Upper lobe of left lung (tissue), 6 donors: ENCODE data around the gene GNG3. TPM values are rescaled to one million over a fixed set of nuclear protein-coding genes. Genes with fewer than 3 reads are reported as not detected.
"Not testable (repeated sequence)": the region's sequence is repeated elsewhere in the genome, so short reads cannot be mapped to it uniquely, and the experiment has no call there.

Source experiments
- ATAC-seq, 2 donors: fragments of 200-7000 bp; cut with Tn5 transposase; one replicate each; pipeline ENCODE4 v1.9.1; 2022; ENCODE audit warnings: mild to moderate bottlenecking in 2 of 2, moderate library complexity in 2 of 2; ENCODE audit not compliant: low FRiP score in 2 of 2
- DNase-seq, 2 donors: peaks; one replicate each; pipeline ENCODE4 v3.0.0-alpha.2; 2019 to 2020
- H3K27ac ChIP-seq, 4 donors: fragments of 200-600 bp; sonication (generic); one replicate each; pipeline ENCODE4 v1.5.1; 2016 to 2019
- H3K27me3 ChIP-seq, 4 donors: fragments of 200-600 bp; sonication (generic); one replicate each; pipeline ENCODE4 v1.5.1; 2017 to 2019
- H3K36me3 ChIP-seq, 4 donors: fragments of 200-600 bp; sonication (generic); one replicate each; pipeline ENCODE4 v1.5.1; 2016 to 2019
- H3K4me1 ChIP-seq, 4 donors: fragments of 200-600 bp; sonication (generic); one replicate each; pipeline ENCODE4 v1.5.1; 2018 to 2019
- H3K4me3 ChIP-seq, 4 donors: fragments of 200-600 bp; sonication (generic); one replicate each; pipeline ENCODE4 v1.5.1; 2017 to 2019; ENCODE audit warnings: mild to moderate bottlenecking in 2 of 4, moderate library complexity in 1 of 4
- H3K9me3 ChIP-seq, 4 donors: fragments of 200-600 bp; sonication (generic); one replicate each; pipeline ENCODE4 v1.5.1; 2018 to 2019
- EP300 ChIP-seq, 4 donors: sonication (generic); formaldehyde crosslinking; IDR thresholded peaks; one replicate each; pipeline ENCODE4 v1.5.1; 2017; ENCODE audit warnings: antibody characterized with exemption in 4 of 4, control low read depth in 2 of 4
- POLR2A ChIP-seq, 4 donors: fragments of 450-650 bp; IDR thresholded peaks; one replicate each; pipeline ENCODE4 v1.5.1; 2016 to 2017; ENCODE audit warnings: antibody characterized with exemption in 4 of 4, mild to moderate bottlenecking in 2 of 4
- POLR2AphosphoS5 ChIP-seq, 2 donors: sonication (generic); formaldehyde crosslinking; IDR thresholded peaks; one replicate each; pipeline ENCODE4 v1.5.1; 2017; ENCODE audit warnings: antibody characterized with exemption in 2 of 2
- WGBS, 2 donors: methylation state at CpG; one replicate each; pipeline ENCODE4 v1.1.5; 2017 to 2018; 5-methylcytosine and 5-hydroxymethylcytosine counted together
- total RNA-seq, 6 donors: library from RNA; depleted of rRNA in 4 of 6; stranded (reverse); fragments of >200 nt in 4 of 6; gene quantifications; one replicate each; pipeline versions ENCODE4 v1.1.0 to v1.2.1, GENCODE V29; 2016 to 2021
- TF ChIP-seq, protein P1 (sequence below), 6 experiments: fragments of 450-650 bp in 4 of 6; fragments of 200-600 bp in 2 of 6; sonication (generic) in 2 of 6; IDR thresholded peaks; one replicate each; pipeline ENCODE4 v1.5.1; 2016 to 2019; ENCODE audit warnings: antibody characterized with exemption in 6 of 6
- donor health status: DM: no; HTN: no; CAD: no; lungs with moderate emphysema.
- donor health status: DM: no; HTN: yes; CAD: no; lungs with severe emphysema.

GNG3 gene
- total RNA-seq, 6 donors from 2014 or later, result not detected

DNA sequence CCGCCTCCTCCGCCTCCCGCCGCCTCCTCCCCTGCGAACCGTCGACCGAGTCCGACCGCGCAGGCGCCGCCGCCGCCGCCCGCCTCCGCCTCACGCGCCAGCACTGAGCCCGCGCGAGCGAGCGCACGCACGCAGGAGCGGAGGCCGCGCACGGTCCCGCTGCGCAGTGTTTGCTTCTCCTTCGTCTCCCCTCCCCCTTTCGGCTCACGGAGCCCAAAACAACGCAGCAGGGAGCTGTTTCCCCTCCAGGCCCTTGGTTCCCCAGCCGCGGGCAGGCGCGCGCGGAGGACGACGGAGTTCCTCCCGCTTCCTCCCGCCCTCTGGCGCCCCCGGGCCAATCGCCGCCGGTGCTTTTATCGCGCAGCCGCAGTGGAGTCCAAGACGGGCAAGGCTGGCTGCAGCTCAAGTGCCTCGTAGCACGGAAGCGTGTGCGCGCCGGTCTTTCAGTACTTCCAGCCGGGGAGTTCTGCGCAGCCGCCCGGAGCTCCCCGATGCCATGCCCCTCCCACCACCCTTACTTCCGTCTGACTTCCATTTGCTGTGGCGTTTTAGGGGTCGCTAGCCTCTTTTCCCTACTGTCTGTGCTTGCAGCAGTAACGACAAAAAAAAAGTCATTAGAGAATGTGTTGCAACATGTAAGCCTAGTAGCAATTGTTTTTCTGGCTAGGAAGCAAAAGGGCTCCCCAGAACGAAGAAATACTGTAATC is 19.8 kb downstream of the GNG3 start, which contains the start of gene HNRNPUL2:
Gene HNRNPUL2, minus strand, starts transcription at position 293 of the 707 bp plus-strand sequence. CDS start 301 bp downstream, outside the sequence.
- DNase-seq (peak; percentile 99), ATAC-seq (peak; percentile 95 to 98)
- Histone ChIP-seq H3K36me3 (peaks cover 13 to 42% (median 19%) of the 10 kb centered on the region in 4 donors), H3K27me3 (no peaks in the 10 kb centered on the region), H3K4me1 (peaks cover 39 to 61% (median 48%) of the 10 kb centered on the region in 4 donors), H3K4me3 (peak within 1 kb of the TSS; percentile 84 to 100 (median 98)), H3K9me3 (no peaks in the 10 kb centered on the region), H3K27ac (peak within 1 kb of the TSS; percentile 86 to 95 (median 93))
- TF ChIP-seq POLR2A (IDR thresholded peaks at IDR 0.05) (peak; percentile 73 to 99 (median 89)), POLR2AphosphoS5 (IDR thresholded peaks at IDR 0.05) (peak; percentile 95 to 97), EP300 (IDR thresholded peaks at IDR 0.05) (peak in 1 of 4 donors; percentile 59)
- TF ChIP-seq, protein P1, sequence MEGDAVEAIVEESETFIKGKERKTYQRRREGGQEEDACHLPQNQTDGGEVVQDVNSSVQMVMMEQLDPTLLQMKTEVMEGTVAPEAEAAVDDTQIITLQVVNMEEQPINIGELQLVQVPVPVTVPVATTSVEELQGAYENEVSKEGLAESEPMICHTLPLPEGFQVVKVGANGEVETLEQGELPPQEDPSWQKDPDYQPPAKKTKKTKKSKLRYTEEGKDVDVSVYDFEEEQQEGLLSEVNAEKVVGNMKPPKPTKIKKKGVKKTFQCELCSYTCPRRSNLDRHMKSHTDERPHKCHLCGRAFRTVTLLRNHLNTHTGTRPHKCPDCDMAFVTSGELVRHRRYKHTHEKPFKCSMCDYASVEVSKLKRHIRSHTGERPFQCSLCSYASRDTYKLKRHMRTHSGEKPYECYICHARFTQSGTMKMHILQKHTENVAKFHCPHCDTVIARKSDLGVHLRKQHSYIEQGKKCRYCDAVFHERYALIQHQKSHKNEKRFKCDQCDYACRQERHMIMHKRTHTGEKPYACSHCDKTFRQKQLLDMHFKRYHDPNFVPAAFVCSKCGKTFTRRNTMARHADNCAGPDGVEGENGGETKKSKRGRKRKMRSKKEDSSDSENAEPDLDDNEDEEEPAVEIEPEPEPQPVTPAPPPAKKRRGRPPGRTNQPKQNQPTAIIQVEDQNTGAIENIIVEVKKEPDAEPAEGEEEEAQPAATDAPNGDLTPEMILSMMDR (IDR thresholded peaks at IDR 0.05), result peak in 5 of 6 experiments; percentile 14 to 28 (median 20)
- 0 to 1% methylated on average over 24 to 32 of the region's 72 CpGs for WGBS, 2 donors

DNA sequence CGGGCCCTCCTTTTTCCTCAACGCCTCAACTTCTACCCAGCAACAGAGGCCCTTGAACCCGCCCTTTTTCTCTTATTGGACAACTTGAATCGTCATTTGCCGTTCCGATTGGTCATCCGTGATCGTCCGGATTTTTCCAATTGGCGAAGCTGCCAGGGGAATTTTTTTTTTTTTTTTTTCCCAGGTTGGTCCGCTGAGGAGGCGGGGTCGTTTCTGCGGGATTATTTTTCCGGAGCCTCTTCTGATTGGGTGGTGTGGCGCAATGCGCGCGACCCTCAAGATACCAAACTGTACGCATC is 20.3 kb downstream of the GNG3 start:
- Histone ChIP-seq H3K27me3 (no peaks in the 10 kb centered on the region), H3K4me1 (peaks cover 39 to 61% (median 49%) of the 10 kb centered on the region in 4 donors), H3K36me3 (peaks cover 13 to 42% (median 14%) of the 10 kb centered on the region in 4 donors), H3K4me3 (peak overlapping the region; percentile 51 to 98 (median 90)), H3K9me3 (no peaks in the 10 kb centered on the region), H3K27ac (peak overlapping the region; percentile 86 to 95 (median 93))
- TF ChIP-seq, protein P1 (IDR thresholded peaks at IDR 0.05), result no peak
- TF ChIP-seq EP300 (IDR thresholded peaks at IDR 0.05) (no peak), POLR2A (IDR thresholded peaks at IDR 0.05) (no peak), POLR2AphosphoS5 (IDR thresholded peaks at IDR 0.05) (no peak)
- ATAC-seq (peak; percentile 87 to 92), DNase-seq (peak in 1 of 2 donors; percentile 84)
- WGBS, 2 donors, result 0 to 1% methylated on average over 20 of the region's 20 CpGs

DNA sequence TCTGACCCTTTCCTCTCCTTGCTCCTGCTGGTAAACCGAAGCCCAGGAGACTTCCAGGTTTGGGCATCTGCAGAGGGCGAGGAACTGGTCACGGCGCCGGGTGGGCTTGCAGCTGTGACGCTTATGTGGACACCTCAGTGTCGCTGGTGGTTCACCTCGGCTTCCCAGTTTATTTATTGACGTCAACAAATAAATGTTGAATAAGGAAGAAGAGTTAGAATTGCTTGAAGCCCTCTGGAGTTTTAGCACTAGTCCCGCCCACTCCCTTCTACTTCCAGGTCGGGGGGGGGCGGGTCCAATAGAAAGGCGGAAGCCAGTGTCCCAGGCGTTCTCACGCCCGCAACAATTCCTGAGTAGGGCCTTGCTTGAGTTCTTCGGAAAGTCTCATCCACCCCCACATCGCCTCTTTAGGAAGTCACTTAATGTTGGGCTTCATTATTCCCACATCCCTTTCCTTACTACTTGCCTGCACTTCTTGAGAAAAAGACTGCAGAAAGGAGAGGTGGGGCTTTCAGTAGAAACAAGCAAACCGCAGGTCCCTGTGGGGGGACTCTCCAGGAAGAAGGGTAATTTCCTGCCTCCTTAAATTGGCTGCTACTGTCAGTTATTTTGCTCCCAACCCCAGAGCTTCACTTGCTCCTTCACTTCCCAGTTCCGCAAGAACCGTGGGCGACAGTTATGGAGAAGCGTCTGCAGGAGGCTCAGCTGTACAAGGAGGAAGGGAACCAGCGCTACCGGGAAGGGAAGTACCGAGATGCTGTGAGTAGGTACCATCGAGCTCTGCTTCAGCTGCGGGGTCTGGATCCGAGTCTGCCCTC is 20.9 kb downstream of the GNG3 start, which contains the start of gene TTC9C:
Gene TTC9C, plus strand, starts transcription at position 316 of the 818 bp plus-strand sequence. Its CDS starts 363 bp downstream, at position 679.
- H3K27ac ChIP-seq, result peak within 1 kb of the TSS; percentile 86 to 95 (median 93)
- no peaks in the 10 kb centered on the region for H3K27me3 ChIP-seq
- H3K4me3 ChIP-seq, result peak within 1 kb of the TSS; percentile 84 to 100 (median 98)
- 0% methylated on average over 22 to 29 of the region's 29 CpGs for WGBS, 2 donors
- ATAC-seq (peak; percentile 83 to 92), DNase-seq (peak; percentile 85 to 92)
- no peaks in the 10 kb centered on the region for H3K9me3 ChIP-seq
- peaks cover 35 to 59% (median 48%) of the 10 kb centered on the region in 4 donors for H3K4me1 ChIP-seq
- H3K36me3 ChIP-seq, result peaks cover 9 to 42% (median 14%) of the 10 kb centered on the region in 4 donors
- TF ChIP-seq POLR2AphosphoS5 (IDR thresholded peaks at IDR 0.05) (peak; percentile 85 to 89), POLR2A (IDR thresholded peaks at IDR 0.05) (peak in 2 of 4 donors; percentile 70 to 84), EP300 (IDR thresholded peaks at IDR 0.05) (no peak)
- TF ChIP-seq, protein P1 (IDR thresholded peaks at IDR 0.05), result no peak

DNA sequence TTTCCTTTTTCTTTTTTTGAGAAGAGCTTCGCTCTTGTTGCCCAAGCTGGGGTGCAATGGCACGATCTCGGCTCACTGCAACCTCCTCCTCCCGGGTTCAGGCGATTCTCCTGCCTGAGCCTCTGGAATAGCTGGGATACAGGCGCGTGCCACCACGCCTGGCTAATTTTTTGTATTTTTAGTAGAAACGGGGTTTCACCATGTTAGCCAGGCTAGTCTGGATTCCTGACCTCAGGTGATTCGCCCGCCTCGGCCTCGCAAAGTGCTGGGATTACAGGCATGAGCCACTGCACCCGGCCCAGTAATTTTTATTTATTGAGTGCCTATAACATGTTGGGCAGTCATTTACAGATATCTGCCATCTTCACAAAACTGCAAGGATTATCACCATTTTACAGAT is 22.6 kb downstream of the GNG3 start:
- not testable (repeated sequence) for H3K27ac ChIP-seq, ATAC-seq, DNase-seq, H3K9me3 ChIP-seq, H3K27me3 ChIP-seq
- 86% methylated on average over 14 of the region's 14 CpGs for WGBS, 2 donors
- Histone ChIP-seq H3K4me1 (peaks cover 19 to 42% (median 31%) of the 10 kb centered on the region in 4 donors), H3K36me3 (peaks cover 2 to 49% (median 25%) of the 10 kb centered on the region in 4 donors), H3K4me3 (peak overlapping the region in 2 of 4 donors; percentile 97 to 98)

DNA sequence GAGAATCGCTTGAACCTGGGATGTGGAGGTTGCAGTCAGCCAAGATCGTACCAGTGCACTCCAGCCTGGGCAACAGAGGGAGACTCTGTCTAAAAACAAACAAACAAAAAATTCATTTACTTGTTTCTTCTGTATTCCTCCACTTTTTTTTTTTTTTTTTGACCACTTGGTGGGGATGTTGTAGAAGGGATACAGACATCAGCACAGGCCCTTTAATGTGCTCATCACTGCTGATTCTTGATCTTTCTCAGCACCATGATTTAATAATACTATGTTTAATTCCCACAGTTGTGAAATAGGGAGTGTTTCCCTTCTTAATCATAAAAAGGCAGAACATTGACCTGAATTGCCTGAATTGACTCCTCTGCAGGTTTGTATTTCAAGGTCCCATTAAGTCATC is 25.4 kb downstream of the GNG3 start:
- no peak overlapping the region for H3K4me3 ChIP-seq
- H3K9me3 ChIP-seq, result no peaks in the 10 kb centered on the region
- no peak overlapping the region for H3K27ac ChIP-seq
- no peaks in the 10 kb centered on the region for H3K27me3 ChIP-seq
- peaks cover 16 to 30% (median 22%) of the 10 kb centered on the region in 4 donors for H3K4me1 ChIP-seq
- H3K36me3 ChIP-seq, result peaks cover 7 to 72% (median 42%) of the 10 kb centered on the region in 4 donors
- no peak for DNase-seq
- WGBS, 2 donors, result 80 to 89% methylated on average over 2 of the region's 2 CpGs
- no peak for TF ChIP-seq POLR2AphosphoS5 (IDR thresholded peaks at IDR 0.05)
- no peak for TF ChIP-seq EP300 (IDR thresholded peaks at IDR 0.05)
- no peak for TF ChIP-seq POLR2A (IDR thresholded peaks at IDR 0.05)
- TF ChIP-seq, protein P1 (IDR thresholded peaks at IDR 0.05), result no peak
- no peak for ATAC-seq
